GM12878 (cell line): ENCODE measurements around the gene PIP4K2A. TPM values are rescaled to one million over a fixed set of nuclear protein-coding genes. Genes with fewer than 3 reads are reported as not detected.

Experiments used
- ATF7 ChIP-seq: fragments of 450-650 bp; IDR thresholded peaks from 2 replicates; pipeline ENCODE4 v1.6.1; 2016; ENCODE audit warnings: low read depth, mild to moderate bottlenecking
- BHLHE40 ChIP-seq, 2 experiments: fragments of 450-650 bp in 1 of 2; IDR thresholded peaks; 2 replicates each; pipeline ENCODE4 v1.6.1; 2011 to 2017; ENCODE audit warnings: low read depth in 2 of 2, borderline replicate concordance in 1 of 2, improper control_type of control experiment in 1 of 2, low read length in 1 of 2, mild to moderate bottlenecking in 1 of 2
- CBX5 ChIP-seq: sonication (generic); IDR thresholded peaks from 2 replicates; pipeline ENCODE4 v1.6.1; 2016; ENCODE audit warnings: low read depth, moderate library complexity, mild to moderate bottlenecking, inconsistent platforms
- EGR1 ChIP-seq, 2 experiments: IDR thresholded peaks; 1 replicate in 1 of 2; 2 replicates in 1 of 2; pipeline ENCODE4 v1.6.1; 2011 to 2012; ENCODE audit warnings: low read depth in 2 of 2, low read length in 2 of 2, borderline replicate concordance in 1 of 2, mild to moderate bottlenecking in 1 of 2, moderate library complexity in 1 of 2
- IKZF2 ChIP-seq, 2 experiments: fragments of 450-650 bp; IDR thresholded peaks; 2 replicates each; pipeline ENCODE4 v1.6.1; 2017; ENCODE audit warnings: mild to moderate bottlenecking in 2 of 2, moderate library complexity in 2 of 2
- JUNB ChIP-seq: IDR thresholded peaks from 2 replicates; pipeline ENCODE4 v1.6.1; 2016; ENCODE audit warnings: antibody characterized with exemption, mild to moderate bottlenecking
- KAT2A ChIP-seq: conservative IDR thresholded peaks from 2 replicates; pipeline ENCODE4 v1.6.1; 2011; ENCODE audit warnings: low read depth, low read length; ENCODE audit not compliant: control insufficient read depth
- KDM1A ChIP-seq: fragments of 200-600 bp; sonication (generic); IDR thresholded peaks from 2 replicates; pipeline ENCODE4 v1.6.1; 2016; ENCODE audit warnings: borderline replicate concordance
- NBN ChIP-seq: fragments of 450-650 bp; IDR thresholded peaks from 2 replicates; pipeline ENCODE4 v1.6.1; 2016
- NFIC ChIP-seq: IDR thresholded peaks from 2 replicates; pipeline ENCODE4 v1.6.1; 2012; ENCODE audit warnings: low read depth, mild to moderate bottlenecking, inconsistent platforms, low read length, moderate library complexity
- NR2C1 ChIP-seq: fragments of 450-650 bp; IDR thresholded peaks from 2 replicates; pipeline ENCODE4 v1.6.1; 2017; ENCODE audit warnings: antibody characterized with exemption, mild to moderate bottlenecking, moderate library complexity
- NRF1 ChIP-seq: conservative IDR thresholded peaks from 2 replicates; pipeline ENCODE4 v1.6.1; 2011; ENCODE audit warnings: mild to moderate bottlenecking, low read depth, low read length, improper control_type of control experiment
- POLR2AphosphoS2 ChIP-seq: IDR thresholded peaks from 2 replicates; pipeline ENCODE4 v1.6.1; 2011; ENCODE audit warnings: low read depth, mild to moderate bottlenecking, low read length, improper control_type of control experiment, moderate library complexity
- RB1 ChIP-seq: fragments of 450-650 bp; formaldehyde crosslinking; IDR thresholded peaks from 2 replicates; pipeline ENCODE4 v1.6.1; 2017; ENCODE audit warnings: mild to moderate bottlenecking, borderline replicate concordance
- RBBP5 ChIP-seq: fragments of 200-600 bp; sonication (generic); conservative IDR thresholded peaks from 2 replicates; pipeline ENCODE4 v1.6.1; 2016
- SIN3A ChIP-seq: IDR thresholded peaks from 2 replicates; pipeline ENCODE4 v1.6.1; 2012; ENCODE audit warnings: low read depth, low read length, improper control_type of control experiment
- SMAD1 ChIP-seq: fragments of 450-650 bp; IDR thresholded peaks from 2 replicates; pipeline ENCODE4 v1.6.1; 2018; ENCODE audit warnings: mild to moderate bottlenecking, low read depth; ENCODE audit not compliant: partially characterized antibody
- SREBF1 ChIP-seq: IDR thresholded peaks from 2 replicates; pipeline ENCODE4 v1.6.1; 2012; ENCODE audit warnings: mild to moderate bottlenecking, low read length
- TCF3 ChIP-seq: IDR thresholded peaks from 2 replicates; pipeline ENCODE4 v1.6.1; 2012; ENCODE audit warnings: low read depth, mild to moderate bottlenecking, low read length, borderline replicate concordance; ENCODE audit not compliant: insufficient read depth
- TCF7 ChIP-seq: IDR thresholded peaks from 2 replicates; pipeline ENCODE4 v1.6.1; 2014; ENCODE audit warnings: antibody characterized with exemption, borderline replicate concordance
- WRNIP1 ChIP-seq: IDR thresholded peaks from 2 replicates; pipeline ENCODE4 v1.6.1; 2011; ENCODE audit warnings: low read depth, low read length, improper control_type of control experiment, borderline replicate concordance
- YY1 ChIP-seq: IDR thresholded peaks from 2 replicates; pipeline ENCODE4 v1.6.1; 2011; ENCODE audit warnings: low read depth, mild to moderate bottlenecking, low read length
- ZNF217 ChIP-seq: fragments of 450-650 bp; IDR thresholded peaks from 2 replicates; pipeline ENCODE4 v1.6.1; 2017; ENCODE audit warnings: antibody characterized with exemption, mild to moderate bottlenecking
- ZNF24 ChIP-seq: fragments of 450-650 bp; IDR thresholded peaks from 2 replicates; pipeline ENCODE4 v1.6.1; 2017; ENCODE audit warnings: antibody characterized with exemption, mild to moderate bottlenecking
- ZNF622 ChIP-seq: fragments of 450-650 bp; IDR thresholded peaks from 2 replicates; pipeline ENCODE4 v1.6.1; 2017; ENCODE audit warnings: mild to moderate bottlenecking, inconsistent platforms
- ZSCAN29 ChIP-seq: fragments of 450-650 bp; IDR thresholded peaks from 2 replicates; pipeline ENCODE4 v1.6.1; 2017; ENCODE audit warnings: mild to moderate bottlenecking, moderate library complexity
- polyA plus RNA-seq, 11 experiments: library from polyadenylated mRNA; depleted of rRNA in 4 of 11; unstranded in 6 of 11; stranded (reverse) in 5 of 11; fragments of >200 nt; fragmentation: Nextera tagmentation in 4 of 11; fragmentation: Illumina TruSeq in 1 of 11; extraction: Ambion mirVana in 4 of 11; extraction: Trizol in 1 of 11; gene quantifications; 1 replicate in 1 of 11; 2 replicates in 10 of 11; pipeline versions ENCODE4 v1.2.1 to v1.2.3, GENCODE V29; 2011 to 2016; ENCODE audit warnings: inconsistent platforms in 2 of 11, missing spikeins in 2 of 11, low read depth in 1 of 11
- total RNA-seq, 4 experiments: library from RNA; depleted of rRNA in 3 of 4; stranded (reverse); fragments of >200 nt in 3 of 4; fragmentation: Illumina TruSeq in 1 of 4; extraction: Trizol in 1 of 4; gene quantifications; 2 replicates each; pipeline versions ENCODE4 v1.2.1 to v1.2.3, GENCODE V29; 2013 to 2021
- TF ChIP-seq, protein P1 (sequence below): fragments of 450-650 bp; IDR thresholded peaks from 2 replicates; pipeline ENCODE4 v1.6.1; 2016; ENCODE audit warnings: mild to moderate bottlenecking
- TF ChIP-seq, protein P2 (sequence below): fragments of 450-650 bp; IDR thresholded peaks from 2 replicates; pipeline ENCODE4 v1.6.1; 2018; ENCODE audit warnings: mild to moderate bottlenecking, low read depth, moderate library complexity; ENCODE audit not compliant: partially characterized antibody
- TF ChIP-seq, protein P3 (sequence below): fragments of 450-650 bp; IDR thresholded peaks from 2 replicates; pipeline ENCODE4 v1.6.1; 2017; ENCODE audit warnings: low read depth, mild to moderate bottlenecking, moderate library complexity

PIP4K2A gene
- total and polyA plus RNA-seq, 10 of the 15 experiments (the other 5 are each of a cell fraction or from before 2014, with no cell fraction given) = 54.3 to 139 (median 84.4) TPM

DNA sequence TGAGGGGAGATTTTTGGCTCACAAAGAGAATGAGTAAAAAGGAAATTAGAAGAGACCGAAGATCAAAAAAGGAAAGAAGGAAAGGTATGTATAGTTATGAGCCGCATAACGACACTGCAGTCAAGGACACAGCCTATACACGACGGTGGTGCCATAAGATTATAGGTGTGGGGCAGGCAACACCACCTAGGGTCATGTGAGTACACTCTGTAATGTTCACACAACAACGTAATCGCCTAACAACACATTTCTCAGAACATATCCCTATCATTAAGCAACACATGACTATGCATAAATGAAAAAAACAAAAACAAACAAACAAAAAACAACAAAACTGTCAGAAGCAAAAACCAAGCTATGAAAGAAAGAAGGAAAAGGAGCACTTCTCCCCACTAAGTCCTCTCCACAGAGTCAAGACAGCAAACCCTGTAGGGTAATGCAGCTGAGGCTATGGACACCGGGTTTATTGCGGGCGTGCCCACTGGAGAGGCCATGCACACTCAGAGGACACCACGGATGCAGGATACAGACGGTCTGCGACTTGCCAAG lies 45.1 kb downstream of the PIP4K2A start (continued):
- peak; percentile 44; the same call in 1 of the 2 replicates for TF ChIP-seq NFIC
- no peak for TF ChIP-seq ZSCAN29
- TF ChIP-seq NBN = peak; percentile 74
- peak; percentile 51; the same call in 1 of the 2 replicates for TF ChIP-seq ATF7
- TF ChIP-seq, protein P1, sequence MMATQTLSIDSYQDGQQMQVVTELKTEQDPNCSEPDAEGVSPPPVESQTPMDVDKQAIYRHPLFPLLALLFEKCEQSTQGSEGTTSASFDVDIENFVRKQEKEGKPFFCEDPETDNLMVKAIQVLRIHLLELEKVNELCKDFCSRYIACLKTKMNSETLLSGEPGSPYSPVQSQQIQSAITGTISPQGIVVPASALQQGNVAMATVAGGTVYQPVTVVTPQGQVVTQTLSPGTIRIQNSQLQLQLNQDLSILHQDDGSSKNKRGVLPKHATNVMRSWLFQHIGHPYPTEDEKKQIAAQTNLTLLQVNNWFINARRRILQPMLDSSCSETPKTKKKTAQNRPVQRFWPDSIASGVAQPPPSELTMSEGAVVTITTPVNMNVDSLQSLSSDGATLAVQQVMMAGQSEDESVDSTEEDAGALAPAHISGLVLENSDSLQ = no peak
- no peak for TF ChIP-seq KAT2A
- TF ChIP-seq SREBF1 = no peak
- no peak for TF ChIP-seq SMAD1
- no peak for TF ChIP-seq ZNF217
- TF ChIP-seq RBBP5 = no peak
- TF ChIP-seq YY1 = no peak
- no peak for TF ChIP-seq WRNIP1
- no peak for TF ChIP-seq KDM1A
- TF ChIP-seq, protein P2, sequence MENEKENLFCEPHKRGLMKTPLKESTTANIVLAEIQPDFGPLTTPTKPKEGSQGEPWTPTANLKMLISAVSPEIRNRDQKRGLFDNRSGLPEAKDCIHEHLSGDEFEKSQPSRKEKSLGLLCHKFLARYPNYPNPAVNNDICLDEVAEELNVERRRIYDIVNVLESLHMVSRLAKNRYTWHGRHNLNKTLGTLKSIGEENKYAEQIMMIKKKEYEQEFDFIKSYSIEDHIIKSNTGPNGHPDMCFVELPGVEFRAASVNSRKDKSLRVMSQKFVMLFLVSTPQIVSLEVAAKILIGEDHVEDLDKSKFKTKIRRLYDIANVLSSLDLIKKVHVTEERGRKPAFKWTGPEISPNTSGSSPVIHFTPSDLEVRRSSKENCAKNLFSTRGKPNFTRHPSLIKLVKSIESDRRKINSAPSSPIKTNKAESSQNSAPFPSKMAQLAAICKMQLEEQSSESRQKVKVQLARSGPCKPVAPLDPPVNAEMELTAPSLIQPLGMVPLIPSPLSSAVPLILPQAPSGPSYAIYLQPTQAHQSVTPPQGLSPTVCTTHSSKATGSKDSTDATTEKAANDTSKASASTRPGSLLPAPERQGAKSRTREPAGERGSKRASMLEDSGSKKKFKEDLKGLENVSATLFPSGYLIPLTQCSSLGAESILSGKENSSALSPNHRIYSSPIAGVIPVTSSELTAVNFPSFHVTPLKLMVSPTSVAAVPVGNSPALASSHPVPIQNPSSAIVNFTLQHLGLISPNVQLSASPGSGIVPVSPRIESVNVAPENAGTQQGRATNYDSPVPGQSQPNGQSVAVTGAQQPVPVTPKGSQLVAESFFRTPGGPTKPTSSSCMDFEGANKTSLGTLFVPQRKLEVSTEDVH = no peak
- no peak for TF ChIP-seq SIN3A
- TF ChIP-seq JUNB = peak; percentile 14; the same call in 1 of the 2 replicates
- no peak for TF ChIP-seq ZNF622
- no peak for TF ChIP-seq ZNF24
- peak; percentile 55 to 64; a peak in 3 of 4 replicates for TF ChIP-seq IKZF2 (IDR thresholded peaks at IDR 0.05)
- TF ChIP-seq POLR2AphosphoS2 = no peak
- TF ChIP-seq BHLHE40 (IDR thresholded peaks at IDR 0.05; ENCODE audit: borderline replicate concordance in 1 of 2, low read depth in 2 of 2, low read length in 1 of 2) = peak; percentile 34 to 57; a peak in 1 of 4 replicates
- no peak for TF ChIP-seq RB1
- TF ChIP-seq EGR1 (IDR thresholded peaks at IDR 0.05; ENCODE audit: borderline replicate concordance in 1 of 2, low read depth in 2 of 2, low read length in 2 of 2) = no peak
- 0 out of 2 replicates have a peak, but pooled peaks have one; percentile 26 for TF ChIP-seq TCF7
- no peak for TF ChIP-seq NRF1
- no peak for TF ChIP-seq TCF3
- TF ChIP-seq, protein P3, sequence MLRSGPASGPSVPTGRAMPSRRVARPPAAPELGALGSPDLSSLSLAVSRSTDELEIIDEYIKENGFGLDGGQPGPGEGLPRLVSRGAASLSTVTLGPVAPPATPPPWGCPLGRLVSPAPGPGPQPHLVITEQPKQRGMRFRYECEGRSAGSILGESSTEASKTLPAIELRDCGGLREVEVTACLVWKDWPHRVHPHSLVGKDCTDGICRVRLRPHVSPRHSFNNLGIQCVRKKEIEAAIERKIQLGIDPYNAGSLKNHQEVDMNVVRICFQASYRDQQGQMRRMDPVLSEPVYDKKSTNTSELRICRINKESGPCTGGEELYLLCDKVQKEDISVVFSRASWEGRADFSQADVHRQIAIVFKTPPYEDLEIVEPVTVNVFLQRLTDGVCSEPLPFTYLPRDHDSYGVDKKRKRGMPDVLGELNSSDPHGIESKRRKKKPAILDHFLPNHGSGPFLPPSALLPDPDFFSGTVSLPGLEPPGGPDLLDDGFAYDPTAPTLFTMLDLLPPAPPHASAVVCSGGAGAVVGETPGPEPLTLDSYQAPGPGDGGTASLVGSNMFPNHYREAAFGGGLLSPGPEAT = peak; percentile 61
- no peak for TF ChIP-seq NR2C1
- TF ChIP-seq CBX5 = no peak
